ENCODE results near the gene MRPS35. TPM values are rescaled to one million over a fixed set of nuclear protein-coding genes. Genes with fewer than 3 reads are reported as not detected.

The MRPS35 gene
- total RNA-seq, 8 experiments from 2014 or later = 42.2 to 67.7 (median 54.7) TPM

- no peaks in the 10 kb centered on the region for H3K4me1 ChIP-seq (replicated peaks in 1 of 2)
- no peak overlapping the region for H3K4me3 ChIP-seq
- WGBS, 10 experiments = 71 to 100% (median 86%) methylated on average over 1 to 2 of the region's 2 CpGs; no CpG with 5 or more reads in 3 of the 10 experiments
- H3K27ac ChIP-seq = no peak overlapping the region
- no peak for ATAC-seq (replicated peaks in 6 of 8)
- in situ Hi-C loops (cut with MboI; ENCODE audit: low pct_unique_long_range_greater_than_20kb in 2 of 9, low sequenced_read_pairs in 9 of 9, unreplicated experiment in 9 of 9) = no loop called here
Measured at GRCh38 chr12:27762757-27763156, 52.1 kb downstream of the MRPS35 start.

- in situ Hi-C loops (cut with MboI; ENCODE audit: low pct_unique_long_range_greater_than_20kb in 2 of 9, low sequenced_read_pairs in 9 of 9, unreplicated experiment in 9 of 9) = no loop called here
- no peaks in the 10 kb centered on the region for H3K4me1 ChIP-seq (replicated peaks in 1 of 2)
- 7 to 100% (median 75%) methylated on average over 1 to 3 of the region's 3 CpGs; no CpG with 5 or more reads in 2 of the 10 experiments for WGBS, 10 experiments
- ATAC-seq (replicated peaks in 6 of 8) = no peak
- H3K27ac ChIP-seq = no peak overlapping the region
- H3K4me3 ChIP-seq = no peak overlapping the region
Measured at GRCh38 chr12:27766587-27766986, 56.0 kb downstream of the MRPS35 start.

- in situ Hi-C loops (cut with MboI; ENCODE audit: low pct_unique_long_range_greater_than_20kb in 2 of 9, low sequenced_read_pairs in 9 of 9, unreplicated experiment in 9 of 9) = no loop called here
- no peaks in the 10 kb centered on the region for H3K4me1 ChIP-seq (replicated peaks in 1 of 2)
- H3K27ac ChIP-seq = no peak overlapping the region
- no peak overlapping the region for H3K4me3 ChIP-seq
- WGBS, 10 experiments = 0 to 100% (median 85%) methylated on average over 1 to 8 of the region's 8 CpGs
- ATAC-seq (replicated peaks in 6 of 8) = no peak
Measured at GRCh38 chr12:27769142-27769673, 58.6 kb downstream of the MRPS35 start.

GRCh38 chr12:27771481-27772327, 61.1 kb downstream of the MRPS35 start:
- WGBS, 10 experiments = 33 to 100% (median 89%) methylated on average over 1 to 3 of the region's 3 CpGs; no CpG with 5 or more reads in 1 of the 10 experiments
- Histone ChIP-seq H3K4me3 (no peak overlapping the region), H3K4me1 (replicated peaks in 1 of 2) (no peaks in the 10 kb centered on the region), H3K27ac (no peak overlapping the region)
- in situ Hi-C loops (cut with MboI; ENCODE audit: low pct_unique_long_range_greater_than_20kb in 2 of 9, low sequenced_read_pairs in 9 of 9, unreplicated experiment in 9 of 9) = no loop called here
- ATAC-seq (replicated peaks in 6 of 8) = no peak

DNA sequence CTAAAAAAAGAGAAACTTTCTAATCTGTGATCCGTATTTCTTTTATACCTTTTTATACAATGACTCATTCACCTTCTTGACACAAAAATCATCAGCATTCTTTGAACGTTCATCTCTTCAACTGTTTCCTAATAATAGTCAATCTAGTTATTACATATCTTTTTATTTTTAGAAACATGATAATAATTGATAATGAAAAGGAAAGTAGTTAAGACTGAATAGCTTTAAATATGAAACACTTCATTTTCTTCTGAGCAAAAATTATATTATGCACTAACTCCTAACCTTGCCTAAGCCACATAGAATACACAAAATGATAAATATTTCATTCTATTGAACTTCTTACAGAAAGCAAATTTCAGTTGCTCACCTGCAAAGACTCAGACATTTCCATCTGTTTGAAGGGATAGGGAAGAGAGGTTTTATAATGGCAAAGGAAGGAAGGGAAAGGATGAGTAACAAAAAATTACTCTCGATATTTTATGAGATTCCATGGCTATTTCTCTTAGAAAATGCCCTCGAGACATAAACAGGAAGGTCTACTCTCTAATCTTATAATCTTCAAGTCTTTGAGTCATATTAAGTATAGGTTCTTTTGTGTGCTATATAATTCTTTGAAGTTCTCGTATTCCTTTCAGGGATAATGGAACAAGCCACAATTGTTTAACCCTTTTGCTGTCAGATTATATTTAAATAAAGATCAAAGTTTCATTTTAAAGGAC, 61.9 kb downstream of the MRPS35 start:
- no peak overlapping the region for H3K4me3 ChIP-seq
- no peak for ATAC-seq (replicated peaks in 6 of 8)
- no peak overlapping the region for H3K27ac ChIP-seq
- in situ Hi-C loops (cut with MboI; ENCODE audit: low pct_unique_long_range_greater_than_20kb in 2 of 9, low sequenced_read_pairs in 9 of 9, unreplicated experiment in 9 of 9) = no loop called here
- WGBS, 10 experiments = 35 to 93% (median 82%) methylated on average over 2 to 5 of the region's 5 CpGs
- no peaks in the 10 kb centered on the region for H3K4me1 ChIP-seq (replicated peaks in 1 of 2)

DNA sequence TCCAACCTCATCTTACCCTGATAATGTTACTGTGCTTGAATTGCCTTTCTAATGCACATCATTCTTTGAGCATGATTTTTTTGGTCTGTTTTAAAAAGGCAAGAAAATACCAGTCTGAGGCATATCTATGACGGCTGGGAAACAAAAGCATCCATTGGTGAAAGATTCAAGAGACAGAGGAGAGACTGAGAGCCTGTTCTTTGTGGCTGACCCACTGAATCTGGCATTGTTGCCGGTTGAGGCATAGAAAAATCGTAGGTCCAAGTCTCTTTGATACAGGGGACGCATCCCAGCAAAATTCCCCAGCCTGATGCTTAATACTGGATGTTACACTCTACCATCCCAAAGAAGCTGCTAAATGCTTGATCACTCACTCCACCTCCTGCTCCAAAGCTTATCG, 66.5 kb downstream of the MRPS35 start:
- H3K27ac ChIP-seq = no peak overlapping the region
- no peak for ATAC-seq (replicated peaks in 6 of 8)
- 33 to 100% (median 83%) methylated on average over 1 to 5 of the region's 5 CpGs for WGBS, 10 experiments
- in situ Hi-C loops (cut with MboI; ENCODE audit: low pct_unique_long_range_greater_than_20kb in 2 of 9, low sequenced_read_pairs in 9 of 9, unreplicated experiment in 9 of 9) = no loop called here
- H3K4me3 ChIP-seq = no peak overlapping the region
- peaks cover 11 to 12% of the 10 kb centered on the region in 2 donors for H3K4me1 ChIP-seq (replicated peaks in 1 of 2)

DNA sequence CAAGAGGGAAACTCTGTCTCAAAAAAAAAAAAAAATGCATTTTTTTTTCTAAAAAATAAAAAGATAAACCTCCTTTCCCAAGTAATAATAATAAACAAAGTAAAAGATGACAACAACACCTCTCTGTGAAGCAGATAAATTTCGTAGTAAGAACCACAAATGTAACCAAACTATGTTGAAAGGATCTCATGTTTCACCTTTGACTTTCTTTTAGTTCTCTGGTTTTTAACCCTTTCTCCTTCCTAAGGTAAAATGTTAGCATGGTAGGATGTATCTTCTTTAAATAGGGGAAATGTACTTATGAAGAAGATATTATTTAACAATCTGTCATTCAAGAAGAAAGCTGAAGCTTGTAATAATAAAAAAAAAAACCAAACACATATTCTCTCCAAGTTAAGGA, 67.6 kb downstream of the MRPS35 start:
- in situ Hi-C loops (cut with MboI; ENCODE audit: low pct_unique_long_range_greater_than_20kb in 2 of 9, low sequenced_read_pairs in 9 of 9, unreplicated experiment in 9 of 9) = no loop called here
- Histone ChIP-seq H3K4me1 (replicated peaks in 1 of 2) (peaks cover 13 to 19% of the 10 kb centered on the region in 2 donors), H3K4me3 (no peak overlapping the region), H3K27ac (no peak overlapping the region)
- 40 to 100% (median 78%) methylated on average over 1 of the region's 1 CpG; no CpG with 5 or more reads in 1 of the 10 experiments for WGBS, 10 experiments
- no peak for ATAC-seq (replicated peaks in 6 of 8)

DNA sequence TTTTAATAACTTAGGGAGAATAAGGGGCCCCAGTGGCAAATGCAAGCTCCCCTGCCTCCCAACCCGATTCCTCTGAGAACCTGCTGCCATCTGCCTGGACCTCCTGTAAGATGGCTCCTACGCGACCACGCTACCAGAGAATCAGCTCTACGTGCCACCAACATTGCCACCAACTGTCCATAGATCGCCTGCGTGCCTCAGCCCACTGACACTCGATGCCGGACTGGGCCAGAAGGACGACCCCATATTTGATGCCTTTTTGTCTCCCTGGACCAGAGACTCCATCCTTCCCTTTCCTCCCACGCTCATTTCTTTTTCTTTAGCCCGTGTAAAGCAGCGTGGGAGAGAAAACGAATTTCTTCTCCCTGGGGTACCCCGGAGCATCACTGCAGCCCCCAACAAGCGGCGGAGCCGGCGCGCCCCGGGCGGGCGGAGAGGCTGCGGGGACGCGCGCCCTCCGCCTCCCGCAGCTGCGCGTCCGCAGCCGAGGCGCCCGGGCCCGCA, 68.8 kb downstream of the MRPS35 start:
- peak overlapping the region; percentile 94 to 97 for H3K27ac ChIP-seq
- H3K4me1 ChIP-seq (replicated peaks in 1 of 2) = peaks cover 13 to 19% of the 10 kb centered on the region in 2 donors
- in situ Hi-C loops (cut with MboI; ENCODE audit: low pct_unique_long_range_greater_than_20kb in 2 of 9, low sequenced_read_pairs in 9 of 9, unreplicated experiment in 9 of 9) = no loop called here
- peak; percentile 3 to 32 (median 20) for ATAC-seq (replicated peaks in 6 of 8)
- 6 to 21% (median 14%) methylated on average over 4 to 13 of the region's 36 CpGs; no CpG with 5 or more reads in 4 of the 10 experiments for WGBS, 10 experiments
- peak overlapping the region; percentile 49 to 99 (median 65) for H3K4me3 ChIP-seq

DNA sequence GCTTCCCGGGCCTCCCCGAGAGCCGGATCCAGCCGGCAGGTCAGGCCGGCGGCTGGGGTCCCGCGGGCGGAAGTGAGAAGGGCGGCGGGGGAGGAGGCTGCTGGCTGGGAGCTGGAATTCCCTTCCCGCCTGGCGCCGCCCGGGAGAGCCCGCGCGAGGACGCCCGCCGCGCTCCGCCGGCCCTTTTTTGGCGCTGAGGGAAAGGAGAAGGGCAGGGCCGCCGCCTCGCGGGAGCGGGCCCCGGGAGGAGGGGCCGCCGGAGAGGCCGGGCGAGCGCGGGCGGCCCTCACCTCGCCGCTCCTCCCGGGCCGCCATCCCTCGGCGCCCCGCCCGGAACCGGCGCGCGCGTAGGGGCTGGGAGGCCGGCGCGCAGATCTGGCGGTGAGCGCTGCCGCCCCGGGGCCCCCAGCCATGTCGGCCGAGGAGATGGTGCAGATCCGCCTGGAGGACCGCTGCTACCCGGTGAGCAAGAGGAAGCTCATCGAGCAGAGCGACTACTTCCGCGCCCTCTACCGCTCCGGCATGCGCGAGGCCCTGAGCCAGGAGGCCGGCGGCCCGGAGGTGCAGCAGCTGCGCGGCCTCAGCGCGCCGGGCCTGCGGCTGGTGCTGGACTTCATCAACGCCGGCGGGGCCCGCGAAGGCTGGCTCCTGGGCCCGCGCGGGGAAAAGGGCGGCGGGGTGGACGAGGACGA, 69.4 kb downstream of the MRPS35 start, which contains the start of the genes KLHL42 and MANSC4:
KLHL42 (plus strand) TSS at position 314 of the 692 bp plus-strand sequence; CDS start at position 412, 98 bp downstream.
MANSC4 (minus strand) TSS at position 317 of the 692 bp plus-strand sequence. CDS start 8,960 bp downstream, outside the sequence.
- in situ Hi-C loops (cut with MboI; ENCODE audit: low pct_unique_long_range_greater_than_20kb in 2 of 9, low sequenced_read_pairs in 9 of 9, unreplicated experiment in 9 of 9) = no loop called here
- peaks cover 13 to 21% of the 10 kb centered on the region in 2 donors for H3K4me1 ChIP-seq (replicated peaks in 1 of 2)
- WGBS, 10 experiments = 0% methylated on average over 2 to 7 of the region's 92 CpGs; no CpG with 5 or more reads in 7 of the 10 experiments
- peak; percentile 76 to 86 (median 80) for ATAC-seq (replicated peaks in 6 of 8)
- H3K4me3 ChIP-seq = peak within 1 kb of the TSS; percentile 49 to 99 (median 65)
- H3K27ac ChIP-seq = peak within 1 kb of the TSS; percentile 94 to 97

DNA sequence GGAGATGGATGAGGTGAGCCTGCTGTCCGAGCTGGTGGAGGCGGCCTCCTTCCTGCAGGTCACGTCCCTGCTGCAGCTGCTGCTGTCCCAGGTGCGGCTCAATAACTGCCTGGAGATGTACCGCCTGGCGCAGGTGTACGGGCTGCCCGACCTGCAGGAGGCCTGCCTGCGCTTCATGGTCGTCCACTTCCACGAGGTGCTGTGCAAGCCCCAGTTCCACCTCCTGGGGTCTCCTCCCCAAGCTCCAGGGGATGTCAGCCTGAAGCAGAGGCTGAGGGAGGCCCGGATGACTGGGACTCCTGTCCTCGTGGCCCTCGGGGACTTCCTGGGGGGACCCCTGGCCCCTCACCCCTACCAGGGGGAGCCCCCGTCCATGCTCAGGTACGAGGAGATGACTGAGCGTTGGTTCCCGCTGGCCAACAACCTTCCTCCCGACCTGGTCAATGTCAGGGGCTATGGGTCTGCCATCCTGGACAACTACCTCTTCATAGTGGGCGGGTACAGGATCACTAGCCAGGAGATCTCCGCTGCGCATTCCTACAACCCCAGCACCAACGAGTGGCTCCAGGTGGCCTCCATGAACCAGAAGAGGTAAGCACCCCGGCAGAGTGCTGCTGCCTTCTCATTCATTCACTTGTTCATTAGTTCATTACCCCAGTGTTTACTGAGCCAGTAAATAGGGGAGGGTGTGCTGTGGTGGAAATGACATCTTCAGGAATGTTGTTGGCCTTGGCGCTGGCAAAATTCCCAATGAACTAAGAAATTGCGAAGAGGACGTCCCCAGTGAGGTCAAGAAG, 70.2 kb downstream of the MRPS35 start:
- in situ Hi-C loops (cut with MboI; ENCODE audit: low pct_unique_long_range_greater_than_20kb in 2 of 9, low sequenced_read_pairs in 9 of 9, unreplicated experiment in 9 of 9) = no loop called here
- WGBS, 10 experiments = 0 to 70% (median 23%) methylated on average over 1 to 5 of the region's 27 CpGs; no CpG with 5 or more reads in 3 of the 10 experiments
- peaks cover 13 to 21% of the 10 kb centered on the region in 2 donors for H3K4me1 ChIP-seq (replicated peaks in 1 of 2)
- H3K4me3 ChIP-seq = peak overlapping the region; percentile 49 to 99 (median 65)
- peak in 6 of 8 experiments; percentile 13 to 61 (median 56) for ATAC-seq (replicated peaks in 6 of 8)
- peak overlapping the region; percentile 94 to 97 for H3K27ac ChIP-seq

DNA sequence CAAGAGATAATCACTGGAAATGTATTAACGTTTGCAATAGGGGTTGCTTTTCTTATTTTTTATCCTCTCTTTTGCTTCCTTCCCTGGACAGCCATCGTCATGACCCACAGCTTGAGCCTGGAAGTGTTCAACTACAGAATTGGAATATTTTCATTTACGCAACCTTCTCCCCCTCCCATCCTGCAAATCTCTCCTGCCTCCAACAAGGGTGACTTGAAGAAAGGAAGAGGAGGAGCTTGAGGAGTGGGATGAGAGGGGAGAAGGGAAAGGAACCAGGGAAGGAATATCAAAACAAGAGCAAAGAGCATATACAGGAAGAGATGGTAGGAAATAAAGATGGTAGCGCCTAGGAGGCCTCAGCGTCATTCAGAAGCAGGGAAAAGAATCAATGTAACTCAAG, 71.0 kb downstream of the MRPS35 start:
- in situ Hi-C loops (cut with MboI; ENCODE audit: low pct_unique_long_range_greater_than_20kb in 2 of 9, low sequenced_read_pairs in 9 of 9, unreplicated experiment in 9 of 9) = no loop called here
- H3K4me3 ChIP-seq = peak overlapping the region; percentile 49 to 99 (median 65)
- no peak for ATAC-seq (replicated peaks in 6 of 8)
- H3K4me1 ChIP-seq (replicated peaks in 1 of 2) = peaks cover 13 to 21% of the 10 kb centered on the region in 2 donors
- H3K27ac ChIP-seq = no peak overlapping the region
- WGBS, 10 experiments = 40 to 80% (median 56%) methylated on average over 2 to 5 of the region's 5 CpGs; no CpG with 5 or more reads in 1 of the 10 experiments
